ENCODE results near the gene PXDN.

The PXDN gene

GRCh38 chr2:1588978-1589621, 155.2 kb downstream of the PXDN start:
- DNase-seq, result no peak

GRCh38 chr2:1588051-1588977, 156.0 kb downstream of the PXDN start:
- no peak for DNase-seq

- no peak for DNase-seq
These were observed 157.1 kb downstream of the PXDN start for GRCh38 chr2:1586923-1587840.

GRCh38 chr2:1586251-1586922, 157.9 kb downstream of the PXDN start:
- DNase-seq, result no peak

- DNase-seq, result no peak
These were observed 158.7 kb downstream of the PXDN start for GRCh38 chr2:1585635-1586034.

GRCh38 chr2:1584691-1585485, 159.4 kb downstream of the PXDN start:
- DNase-seq, result no peak

- DNase-seq, result no peak
These were observed 160.2 kb downstream of the PXDN start for GRCh38 chr2:1584051-1584531.

GRCh38 chr2:1582891-1583341, 161.4 kb downstream of the PXDN start:
- DNase-seq, result no peak

GRCh38 chr2:1581965-1582625, 162.2 kb downstream of the PXDN start:
- DNase-seq, result no peak

All from CD4-positive, alpha-beta T cell treated with Interleukin-17A for 1 hour (primary cell).